SJCRH30 (cell line): ENCODE results near the gene TSPAN9. TPM values are rescaled to one million over a fixed set of nuclear protein-coding genes. Genes with fewer than 3 reads are reported as not detected.

Experiments used
- DNase-seq, 2 experiments: peaks; one replicate each; pipeline ENCODE4 v3.0.0-alpha.2; 2015 to 2020
- H3K27ac ChIP-seq: fragments of 250-450 bp; sonication (Bioruptor Pico); 2 replicates; pipeline ENCODE4 v1.5.1; 2020; ENCODE audit warnings: mild to moderate bottlenecking, moderate library complexity
- H3K27me3 ChIP-seq: fragments of 250-450 bp; sonication (Bioruptor Pico); 2 replicates; pipeline ENCODE4 v1.5.1; 2020; ENCODE audit warnings: mild to moderate bottlenecking, moderate library complexity
- H3K36me3 ChIP-seq: fragments of 250-450 bp; sonication (Bioruptor Pico); 2 replicates; pipeline ENCODE4 v1.5.1; 2020; ENCODE audit warnings: mild to moderate bottlenecking, moderate library complexity
- H3K4me1 ChIP-seq: fragments of 250-450 bp; sonication (Bioruptor Pico); 2 replicates; pipeline ENCODE4 v1.5.1; 2020; ENCODE audit warnings: mild to moderate bottlenecking, moderate library complexity
- H3K4me3 ChIP-seq: fragments of 250-450 bp; sonication (Bioruptor Pico); 2 replicates; pipeline ENCODE4 v1.5.1; 2020; ENCODE audit warnings: mild to moderate bottlenecking, moderate library complexity
- H3K9me3 ChIP-seq: fragments of 250-450 bp; sonication (Bioruptor Pico); replicated peaks from 2 replicates; pipeline ENCODE4 v1.5.1; 2020; ENCODE audit warnings: mild to moderate bottlenecking, moderate library complexity
- total RNA-seq: library from RNA; depleted of rRNA; stranded (reverse); fragments of >200 nt; shearing (Covaris generic); gene quantifications from 2 replicates; pipeline ENCODE4 v1.2.3, GENCODE V29; 2014

Gene TSPAN9
- total RNA-seq, 1 experiment from 2014 or later, result 210 TPM

GRCh38 chr12:3186546-3187215, 109.5 kb downstream of the TSPAN9 start:
- Histone ChIP-seq H3K9me3 (no peaks in the 10 kb centered on the region), H3K36me3 (no peaks in the 10 kb centered on the region), H3K4me3 (no peak overlapping the region), H3K27ac (no peak overlapping the region), H3K4me1 (peaks cover 21% of the 10 kb centered on the region), H3K27me3 (no peaks in the 10 kb centered on the region)
- DNase-seq, result no peak

GRCh38 chr12:3187846-3188770, 110.9 kb downstream of the TSPAN9 start:
- DNase-seq, result no peak
- no peak overlapping the region for H3K27ac ChIP-seq
- no peaks in the 10 kb centered on the region for H3K36me3 ChIP-seq
- H3K4me1 ChIP-seq, result peaks cover 21% of the 10 kb centered on the region
- H3K27me3 ChIP-seq, result no peaks in the 10 kb centered on the region
- no peak overlapping the region for H3K4me3 ChIP-seq
- no peaks in the 10 kb centered on the region for H3K9me3 ChIP-seq

GRCh38 chr12:3189282-3189681, 112.1 kb downstream of the TSPAN9 start:
- Histone ChIP-seq H3K4me1 (peaks cover 21% of the 10 kb centered on the region), H3K4me3 (no peak overlapping the region), H3K27ac (no peak overlapping the region), H3K27me3 (no peaks in the 10 kb centered on the region), H3K36me3 (no peaks in the 10 kb centered on the region), H3K9me3 (no peaks in the 10 kb centered on the region)
- no peak for DNase-seq

GRCh38 chr12:3190101-3190500, 112.9 kb downstream of the TSPAN9 start:
- DNase-seq, result no peak
- Histone ChIP-seq H3K27me3 (no peaks in the 10 kb centered on the region), H3K36me3 (no peaks in the 10 kb centered on the region), H3K4me3 (no peak overlapping the region), H3K4me1 (peaks cover 19% of the 10 kb centered on the region), H3K9me3 (no peaks in the 10 kb centered on the region), H3K27ac (no peak overlapping the region)

- Histone ChIP-seq H3K4me3 (no peak overlapping the region), H3K4me1 (peaks cover 6% of the 10 kb centered on the region; the same call in 1 of the 2 replicates), H3K36me3 (no peaks in the 10 kb centered on the region), H3K9me3 (no peaks in the 10 kb centered on the region), H3K27ac (no peak overlapping the region), H3K27me3 (no peaks in the 10 kb centered on the region)
- no peak for DNase-seq
Observed at GRCh38 chr12:3191450-3191849, 114.3 kb downstream of the TSPAN9 start.

- no peaks in the 10 kb centered on the region for H3K27me3 ChIP-seq
- DNase-seq, result no peak
- no peaks in the 10 kb centered on the region for H3K36me3 ChIP-seq
- no peaks in the 10 kb centered on the region for H3K4me1 ChIP-seq
- H3K4me3 ChIP-seq, result no peak overlapping the region
- no peak overlapping the region for H3K27ac ChIP-seq
- no peaks in the 10 kb centered on the region for H3K9me3 ChIP-seq
Observed at GRCh38 chr12:3192221-3192620, 115.0 kb downstream of the TSPAN9 start.

- Histone ChIP-seq H3K27ac (no peak overlapping the region), H3K4me3 (no peak overlapping the region)
- no peak for DNase-seq
Observed at GRCh38 chr12:3193131-3193530, 116.0 kb downstream of the TSPAN9 start.

GRCh38 chr12:3193755-3194154, 116.6 kb downstream of the TSPAN9 start:
- no peaks in the 10 kb centered on the region for H3K4me1 ChIP-seq
- H3K9me3 ChIP-seq, result no peaks in the 10 kb centered on the region
- no peaks in the 10 kb centered on the region for H3K36me3 ChIP-seq
- H3K4me3 ChIP-seq, result no peak overlapping the region
- DNase-seq, result no peak
- no peak overlapping the region for H3K27ac ChIP-seq
- H3K27me3 ChIP-seq, result no peaks in the 10 kb centered on the region

More at GRCh38 chr12:3193131-3193530, 116.0 kb downstream of the TSPAN9 start:
- H3K9me3 ChIP-seq, result no peaks in the 10 kb centered on the region
- H3K4me1 ChIP-seq, result no peaks in the 10 kb centered on the region
- no peaks in the 10 kb centered on the region for H3K27me3 ChIP-seq
- no peaks in the 10 kb centered on the region for H3K36me3 ChIP-seq

- no peaks in the 10 kb centered on the region for H3K9me3 ChIP-seq
- DNase-seq, result no peak
Observed at GRCh38 chr12:3195337-3195736, 118.2 kb downstream of the TSPAN9 start.

GRCh38 chr12:3195859-3196483, 118.8 kb downstream of the TSPAN9 start:
- H3K27me3 ChIP-seq, result no peaks in the 10 kb centered on the region
- no peaks in the 10 kb centered on the region for H3K36me3 ChIP-seq
- H3K4me3 ChIP-seq, result no peak overlapping the region
- no peak for DNase-seq
- H3K9me3 ChIP-seq, result no peaks in the 10 kb centered on the region
- no peak overlapping the region for H3K27ac ChIP-seq
- H3K4me1 ChIP-seq, result 0 out of 2 replicates have a peak, but pooled peaks cover 4% of the 10 kb centered on the region

More at GRCh38 chr12:3195337-3195736, 118.2 kb downstream of the TSPAN9 start:
- 0 out of 2 replicates have a peak, but pooled peaks cover 4% of the 10 kb centered on the region for H3K4me1 ChIP-seq
- no peak overlapping the region for H3K27ac ChIP-seq
- no peaks in the 10 kb centered on the region for H3K36me3 ChIP-seq
- no peak overlapping the region for H3K4me3 ChIP-seq
- no peaks in the 10 kb centered on the region for H3K27me3 ChIP-seq

- no peak for DNase-seq
- Histone ChIP-seq H3K4me1 (0 out of 2 replicates have a peak, but pooled peaks cover 4% of the 10 kb centered on the region), H3K27ac (no peak overlapping the region), H3K9me3 (no peaks in the 10 kb centered on the region), H3K4me3 (no peak overlapping the region), H3K27me3 (no peaks in the 10 kb centered on the region), H3K36me3 (no peaks in the 10 kb centered on the region)
Observed at GRCh38 chr12:3196488-3196887, 119.3 kb downstream of the TSPAN9 start.

GRCh38 chr12:3197131-3197818, 120.1 kb downstream of the TSPAN9 start:
- Histone ChIP-seq H3K4me3 (no peak overlapping the region), H3K27me3 (no peaks in the 10 kb centered on the region), H3K27ac (no peak overlapping the region), H3K36me3 (no peaks in the 10 kb centered on the region), H3K9me3 (no peaks in the 10 kb centered on the region), H3K4me1 (0 out of 2 replicates have a peak, but pooled peaks cover 4% of the 10 kb centered on the region)
- no peak for DNase-seq

- no peaks in the 10 kb centered on the region for H3K9me3 ChIP-seq
- H3K4me3 ChIP-seq, result peak overlapping the region; percentile 72
- H3K27me3 ChIP-seq, result no peaks in the 10 kb centered on the region
- DNase-seq, result peak; percentile 74 to 78
- H3K4me1 ChIP-seq, result peaks cover 19% of the 10 kb centered on the region
- peak overlapping the region; percentile 62 for H3K27ac ChIP-seq
- H3K36me3 ChIP-seq, result no peaks in the 10 kb centered on the region; the same call in none of the 2 replicates
Observed at GRCh38 chr12:3199551-3200031, 122.4 kb downstream of the TSPAN9 start.

GRCh38 chr12:3200032-3200617, 122.9 kb downstream of the TSPAN9 start:
- Histone ChIP-seq H3K27me3 (no peaks in the 10 kb centered on the region), H3K4me3 (peak overlapping the region; percentile 72), H3K4me1 (peaks cover 21% of the 10 kb centered on the region), H3K27ac (peak overlapping the region; percentile 62), H3K9me3 (no peaks in the 10 kb centered on the region), H3K36me3 (peaks cover 1% of the 10 kb centered on the region)
- DNase-seq, result peak; percentile 93 to 95
